Thyroid gland (tissue), 4 donors: Measurements from ENCODE around the gene DSCAM. TPM values are rescaled to one million over a fixed set of nuclear protein-coding genes. Genes with fewer than 3 reads are reported as not detected.

ENCODE experiments used
- DNase-seq, 2 donors: peaks; one replicate each; pipeline ENCODE4 v3.0.0-alpha.2; 2019
- H3K27ac ChIP-seq, 3 donors: fragments of 200-600 bp; sonication (generic); 1 replicate in 2 of 3; 2 replicates in 1 of 3; pipeline ENCODE4 v1.5.1; 2016 to 2019; ENCODE audit warnings: mild to moderate bottlenecking in 1 of 3, moderate library complexity in 1 of 3
- H3K27me3 ChIP-seq: fragments of 200-600 bp; sonication (generic); one replicate; pipeline ENCODE4 v1.5.1; 2019
- H3K36me3 ChIP-seq, 2 donors: fragments of 200-600 bp; sonication (generic); one replicate each; pipeline ENCODE4 v1.5.1; 2016 to 2019
- H3K4me1 ChIP-seq, 2 donors: fragments of 200-600 bp; sonication (generic); one replicate each; pipeline ENCODE4 v1.5.1; 2017 to 2019
- H3K4me3 ChIP-seq, 3 donors: fragments of 200-600 bp; sonication (generic); replicated peaks in 1 of 3; 1 replicate in 2 of 3; 2 replicates in 1 of 3; pipeline ENCODE4 v1.5.1; 2016; ENCODE audit warnings: mild to moderate bottlenecking in 1 of 3
- H3K9me3 ChIP-seq: fragments of 200-600 bp; sonication (generic); one replicate; pipeline ENCODE4 v1.5.1; 2017
- CTCF ChIP-seq, 6 experiments: fragments of 200-600 bp in 3 of 6; fragments of 450-650 bp in 3 of 6; sonication (generic) in 3 of 6; IDR thresholded peaks; one replicate each; pipeline ENCODE4 v1.5.1; 2016 to 2019; ENCODE audit warnings: antibody characterized with exemption in 6 of 6, mild to moderate bottlenecking in 2 of 6, inconsistent platforms in 1 of 6, moderate library complexity in 1 of 6
- POLR2A ChIP-seq, 2 donors: fragments of 450-650 bp; IDR thresholded peaks; one replicate each; pipeline ENCODE4 v1.6.1; 2017; ENCODE audit warnings: antibody characterized with exemption in 2 of 2, mild to moderate bottlenecking in 2 of 2, moderate library complexity in 1 of 2
- WGBS, 2 donors: methylation state at CpG; one replicate each; pipeline ENCODE4 v1.1.5; 2017; 5-methylcytosine and 5-hydroxymethylcytosine counted together
- intact Hi-C: fragments of 100-400 bp; cut with DNase I; formaldehyde crosslinking; loops from one replicate; pipeline ENCODE4 v1.15.1; 2023
- total RNA-seq, 4 donors: library from RNA; depleted of rRNA; stranded (reverse); fragments of >200 nt; gene quantifications; one replicate each; pipeline ENCODE4 v1.2.3, GENCODE V29; 2016

The DSCAM gene
- total RNA-seq, 4 donors from 2014 or later, result 0.20 TPM; not detected in 3

GRCh38 chr21:40631211-40631610 lies 215.7 kb downstream of the DSCAM start:
- no peaks in the 10 kb centered on the region for H3K9me3 ChIP-seq
- 85 to 87% methylated on average over 2 of the region's 2 CpGs for WGBS, 2 donors
- no peaks in the 10 kb centered on the region for H3K36me3 ChIP-seq
- H3K4me1 ChIP-seq, result no peaks in the 10 kb centered on the region
- no peak for DNase-seq
- H3K4me3 ChIP-seq, result no peak overlapping the region
- intact Hi-C loops, result no loop called here
- TF ChIP-seq CTCF (IDR thresholded peaks at IDR 0.05) (no peak), POLR2A (IDR thresholded peaks at IDR 0.05) (no peak)
- H3K27me3 ChIP-seq, result no peaks in the 10 kb centered on the region
- H3K27ac ChIP-seq, result no peak overlapping the region

GRCh38 chr21:40625991-40626390 lies 221.0 kb downstream of the DSCAM start:
- H3K4me1 ChIP-seq, result no peaks in the 10 kb centered on the region
- intact Hi-C loops, result no loop called here
- no peak overlapping the region for H3K27ac ChIP-seq
- H3K9me3 ChIP-seq, result no peaks in the 10 kb centered on the region
- H3K36me3 ChIP-seq, result no peaks in the 10 kb centered on the region
- DNase-seq, result no peak
- H3K4me3 ChIP-seq, result no peak overlapping the region
- TF ChIP-seq POLR2A (IDR thresholded peaks at IDR 0.05) (no peak), CTCF (IDR thresholded peaks at IDR 0.05) (no peak)
- H3K27me3 ChIP-seq, result no peaks in the 10 kb centered on the region
- 90 to 95% methylated on average over 3 of the region's 3 CpGs for WGBS, 2 donors

DNA sequence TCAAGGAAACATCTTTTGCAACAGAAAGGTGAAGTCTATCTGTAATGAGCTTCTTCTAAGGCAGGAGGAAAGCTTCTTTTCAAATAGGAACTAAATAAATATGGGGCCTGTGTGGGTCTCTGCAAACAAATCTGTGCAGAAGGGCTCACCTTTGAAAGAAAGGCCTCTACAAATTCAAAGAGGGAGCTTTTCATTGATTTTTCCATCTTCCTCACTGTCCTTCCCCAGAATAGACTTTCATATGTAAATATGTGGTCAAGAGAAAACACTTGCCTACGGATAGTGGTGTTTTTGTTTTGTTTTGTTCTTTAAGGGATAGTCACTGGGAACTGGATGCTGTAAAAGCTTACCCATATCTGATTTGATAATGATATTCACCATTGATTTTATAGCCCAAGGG lies 223.4 kb downstream of the DSCAM start:
- no peaks in the 10 kb centered on the region for H3K36me3 ChIP-seq
- no peaks in the 10 kb centered on the region for H3K4me1 ChIP-seq
- H3K27ac ChIP-seq, result no peak overlapping the region
- no peaks in the 10 kb centered on the region for H3K27me3 ChIP-seq
- no peak overlapping the region for H3K4me3 ChIP-seq
- WGBS, 2 donors, result 44 to 73% methylated on average over 1 of the region's 1 CpG
- TF ChIP-seq CTCF (IDR thresholded peaks at IDR 0.05) (no peak), POLR2A (IDR thresholded peaks at IDR 0.05) (no peak)
- intact Hi-C loops, result no loop called here
- no peaks in the 10 kb centered on the region for H3K9me3 ChIP-seq
- DNase-seq, result no peak

- no peaks in the 10 kb centered on the region for H3K9me3 ChIP-seq
- H3K36me3 ChIP-seq, result no peaks in the 10 kb centered on the region
- DNase-seq, result no peak
- no peaks in the 10 kb centered on the region for H3K4me1 ChIP-seq
- no peak overlapping the region for H3K27ac ChIP-seq
- H3K27me3 ChIP-seq, result no peaks in the 10 kb centered on the region
- intact Hi-C loops, result no loop called here
- 9 to 15% methylated on average over 4 of the region's 4 CpGs for WGBS, 2 donors
- H3K4me3 ChIP-seq, result no peak overlapping the region
- TF ChIP-seq CTCF (IDR thresholded peaks at IDR 0.05), result no peak
- TF ChIP-seq POLR2A (IDR thresholded peaks at IDR 0.05), result no peak
These were observed 224.4 kb downstream of the DSCAM start for GRCh38 chr21:40622531-40622930.

DNA sequence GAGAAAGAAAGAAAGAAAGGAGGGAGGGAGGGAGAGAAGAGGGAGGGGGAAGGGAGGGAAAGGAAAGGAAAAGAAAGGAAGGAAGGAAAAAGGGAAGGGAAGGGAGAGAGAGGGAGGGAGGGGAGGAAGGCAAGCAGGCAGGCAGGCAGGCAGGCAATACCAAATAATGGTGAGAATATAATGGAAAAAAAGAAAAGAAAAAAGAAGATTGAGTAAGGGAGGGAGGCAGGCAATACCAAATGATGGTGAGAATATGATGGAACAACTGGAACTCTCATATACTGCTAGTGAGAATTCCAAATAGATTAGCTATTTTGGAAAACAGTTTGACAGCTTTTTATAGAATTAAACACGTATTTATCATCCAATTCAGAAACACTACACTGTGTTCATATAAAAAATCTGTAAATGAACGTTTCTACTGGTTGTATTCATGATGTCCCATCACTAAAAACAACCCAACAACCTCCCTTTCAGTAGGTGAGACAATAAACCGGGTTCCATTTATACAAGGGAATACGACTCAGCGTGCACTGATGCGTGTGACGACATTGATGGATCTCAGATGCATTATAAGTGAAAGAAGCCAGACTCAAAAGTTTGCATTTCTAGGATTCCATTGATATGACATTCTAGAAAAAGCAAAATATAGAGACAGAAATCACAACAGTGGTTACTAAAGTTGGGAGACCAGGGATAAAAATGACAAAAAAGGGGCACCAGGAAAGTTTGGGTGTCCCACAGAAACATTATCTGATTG lies 226.4 kb downstream of the DSCAM start:
- no peaks in the 10 kb centered on the region for H3K9me3 ChIP-seq
- 72 to 76% methylated on average over 7 of the region's 7 CpGs for WGBS, 2 donors
- no peaks in the 10 kb centered on the region for H3K36me3 ChIP-seq
- no peak overlapping the region for H3K4me3 ChIP-seq
- TF ChIP-seq POLR2A (IDR thresholded peaks at IDR 0.05) (no peak), CTCF (IDR thresholded peaks at IDR 0.05) (no peak)
- intact Hi-C loops, result no loop called here
- no peaks in the 10 kb centered on the region for H3K4me1 ChIP-seq
- H3K27me3 ChIP-seq, result no peaks in the 10 kb centered on the region
- no peak for DNase-seq
- H3K27ac ChIP-seq, result no peak overlapping the region
